ENCODE data around the gene TBC1D17.
A peak's percentile ranks its signal among the peaks of the same experiment; 100 is the strongest.

DNA sequence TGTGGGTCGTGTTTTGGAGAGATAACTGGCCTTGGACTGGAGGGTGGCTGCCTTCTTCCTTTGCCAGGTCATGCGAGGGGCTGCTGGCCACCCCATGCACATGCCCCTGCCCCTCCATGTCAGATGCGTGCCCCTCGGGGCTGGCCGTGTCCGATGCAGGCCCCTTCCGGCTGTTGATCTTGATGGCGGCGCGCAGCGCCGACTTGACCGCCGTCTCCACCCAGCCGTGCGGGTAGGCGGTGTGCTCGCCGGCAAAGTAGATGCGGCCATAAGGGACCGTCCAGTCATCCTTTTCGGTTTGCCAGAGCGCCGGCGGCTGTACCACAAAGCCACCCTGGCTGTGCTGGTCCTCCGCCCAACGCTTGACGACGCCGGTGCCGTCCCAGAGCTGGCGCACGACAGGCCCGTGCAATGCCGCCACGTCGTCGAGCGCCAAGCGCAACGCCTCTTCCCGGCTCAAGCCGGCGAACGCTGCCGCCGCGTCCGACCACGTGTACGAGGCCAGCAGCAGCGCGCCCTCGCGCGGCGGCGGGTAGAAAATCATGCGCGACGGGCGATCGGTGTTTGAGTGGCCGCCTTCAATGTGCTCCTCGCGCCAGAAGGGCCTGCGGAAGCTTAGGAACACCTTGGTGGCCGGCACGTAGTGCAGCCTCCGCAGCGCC lies 12.3 kb downstream of the TBC1D17 start:
- TF ChIP-seq, protein P1, sequence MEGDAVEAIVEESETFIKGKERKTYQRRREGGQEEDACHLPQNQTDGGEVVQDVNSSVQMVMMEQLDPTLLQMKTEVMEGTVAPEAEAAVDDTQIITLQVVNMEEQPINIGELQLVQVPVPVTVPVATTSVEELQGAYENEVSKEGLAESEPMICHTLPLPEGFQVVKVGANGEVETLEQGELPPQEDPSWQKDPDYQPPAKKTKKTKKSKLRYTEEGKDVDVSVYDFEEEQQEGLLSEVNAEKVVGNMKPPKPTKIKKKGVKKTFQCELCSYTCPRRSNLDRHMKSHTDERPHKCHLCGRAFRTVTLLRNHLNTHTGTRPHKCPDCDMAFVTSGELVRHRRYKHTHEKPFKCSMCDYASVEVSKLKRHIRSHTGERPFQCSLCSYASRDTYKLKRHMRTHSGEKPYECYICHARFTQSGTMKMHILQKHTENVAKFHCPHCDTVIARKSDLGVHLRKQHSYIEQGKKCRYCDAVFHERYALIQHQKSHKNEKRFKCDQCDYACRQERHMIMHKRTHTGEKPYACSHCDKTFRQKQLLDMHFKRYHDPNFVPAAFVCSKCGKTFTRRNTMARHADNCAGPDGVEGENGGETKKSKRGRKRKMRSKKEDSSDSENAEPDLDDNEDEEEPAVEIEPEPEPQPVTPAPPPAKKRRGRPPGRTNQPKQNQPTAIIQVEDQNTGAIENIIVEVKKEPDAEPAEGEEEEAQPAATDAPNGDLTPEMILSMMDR (conservative IDR thresholded peaks at IDR 0.05), result peak; percentile 77
- no peak for TF ChIP-seq EZH2 (IDR thresholded peaks at IDR 0.05; ENCODE audit: low read depth)
